GM15510 (cell line): ENCODE measurements around the gene TMIGD1.

ENCODE experiments used
- POLR2A ChIP-seq: IDR thresholded peaks from 3 replicates; pipeline ENCODE4 v1.6.1; 2011; ENCODE audit warnings: borderline replicate concordance; ENCODE audit not compliant: insufficient read length; ENCODE audit errors: extremely low read depth

Gene TMIGD1

DNA sequence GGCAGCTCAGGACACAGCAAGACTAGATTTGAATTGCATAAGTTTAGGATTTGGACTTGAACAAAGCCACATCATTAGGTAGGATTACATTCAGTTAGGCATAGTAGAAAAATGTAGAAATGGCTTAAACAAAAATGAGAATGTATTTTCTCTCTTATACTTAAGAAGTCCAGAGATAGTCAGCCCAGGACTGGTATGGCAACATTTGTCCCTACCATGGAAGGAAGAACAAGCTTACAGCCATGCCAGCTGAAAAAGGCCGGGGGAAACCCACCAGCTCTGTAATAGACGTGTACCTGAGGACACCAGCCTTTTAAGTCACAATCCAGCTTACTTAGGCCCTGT lies 11.2 kb upstream of the TMIGD1 start:
- TF ChIP-seq POLR2A: no peak

DNA sequence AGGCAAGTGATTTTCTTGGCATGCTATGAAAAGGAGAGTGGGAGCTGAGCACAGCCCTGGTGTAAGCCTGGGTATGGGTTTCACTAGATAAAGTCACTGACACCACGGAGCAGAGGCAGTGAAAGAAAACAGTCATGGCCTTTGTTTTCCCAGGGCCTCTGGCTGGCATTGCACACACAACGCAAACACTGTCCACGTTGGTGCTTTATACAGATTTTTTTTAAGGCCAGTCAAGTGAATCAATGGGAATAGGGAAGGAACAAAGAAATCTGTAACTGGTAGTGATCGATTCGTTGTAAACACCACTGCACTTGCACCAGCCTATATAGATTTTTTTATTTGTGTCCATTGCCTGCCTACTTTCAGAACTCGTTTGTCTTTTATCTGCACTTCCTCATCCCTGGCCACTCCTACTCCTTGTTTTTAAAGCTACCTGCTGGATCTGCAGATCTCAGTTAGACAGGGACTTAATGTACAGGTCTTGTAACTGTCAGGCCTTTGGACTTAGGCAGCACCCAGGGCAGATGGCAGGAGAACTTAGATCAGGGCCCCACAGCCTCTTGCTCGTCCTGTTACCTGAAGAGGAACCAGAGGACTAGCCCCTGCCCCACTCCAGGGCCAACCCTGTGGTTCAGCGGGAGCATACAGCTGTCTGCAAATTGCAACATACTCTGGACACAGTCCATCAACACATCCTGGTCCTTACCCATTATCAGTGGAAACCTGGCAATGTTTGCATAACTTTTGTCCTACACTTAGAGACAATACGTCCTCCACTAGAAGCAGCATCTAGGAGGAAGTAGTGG lies 10.6 kb upstream of the TMIGD1 start:
- no peak for TF ChIP-seq POLR2A

DNA sequence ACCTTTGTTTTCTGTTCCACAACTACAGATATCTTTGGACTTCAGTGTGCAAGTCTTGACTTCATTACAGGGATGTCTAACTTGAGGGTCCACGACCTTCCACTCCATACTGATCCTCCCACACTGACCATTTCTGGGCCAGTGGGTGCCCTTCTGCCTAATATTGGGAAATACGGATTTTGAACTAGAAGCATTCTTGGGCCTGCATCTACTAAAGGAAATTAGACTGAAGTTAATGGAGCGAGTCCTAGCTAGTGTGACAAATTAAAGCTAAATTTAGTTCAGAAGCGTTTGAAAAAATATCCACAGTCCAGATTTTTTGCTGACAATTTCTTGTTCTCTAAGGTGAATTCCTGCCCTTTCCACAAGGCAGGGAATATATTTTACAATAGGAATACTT lies 9.9 kb upstream of the TMIGD1 start:
- no peak for TF ChIP-seq POLR2A

DNA sequence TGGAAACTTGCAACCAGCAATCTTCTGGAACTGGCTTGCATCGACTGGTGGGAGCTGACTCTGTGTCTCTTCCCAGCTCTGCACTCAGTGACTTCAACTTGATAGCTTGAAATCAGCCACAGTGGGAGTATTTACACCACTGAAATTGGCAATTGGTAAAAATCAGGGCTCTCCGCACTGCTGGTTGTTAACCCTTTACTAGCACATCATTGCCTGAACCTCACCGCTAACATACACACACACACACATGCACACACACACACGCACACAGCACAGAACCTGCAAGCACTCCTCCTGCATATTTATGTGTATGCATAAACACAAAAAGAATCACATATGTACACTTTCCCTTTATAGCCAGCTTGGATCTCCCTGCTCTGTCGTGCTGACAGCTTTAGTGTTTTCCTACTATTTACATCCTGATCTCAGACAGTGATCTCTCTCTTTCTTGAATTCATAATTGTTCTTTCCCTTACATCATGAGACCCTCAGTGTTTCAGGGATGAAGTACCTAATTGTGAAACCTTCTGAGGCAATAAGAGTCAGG lies 7.9 kb upstream of the TMIGD1 start:
- TF ChIP-seq POLR2A: no peak

DNA sequence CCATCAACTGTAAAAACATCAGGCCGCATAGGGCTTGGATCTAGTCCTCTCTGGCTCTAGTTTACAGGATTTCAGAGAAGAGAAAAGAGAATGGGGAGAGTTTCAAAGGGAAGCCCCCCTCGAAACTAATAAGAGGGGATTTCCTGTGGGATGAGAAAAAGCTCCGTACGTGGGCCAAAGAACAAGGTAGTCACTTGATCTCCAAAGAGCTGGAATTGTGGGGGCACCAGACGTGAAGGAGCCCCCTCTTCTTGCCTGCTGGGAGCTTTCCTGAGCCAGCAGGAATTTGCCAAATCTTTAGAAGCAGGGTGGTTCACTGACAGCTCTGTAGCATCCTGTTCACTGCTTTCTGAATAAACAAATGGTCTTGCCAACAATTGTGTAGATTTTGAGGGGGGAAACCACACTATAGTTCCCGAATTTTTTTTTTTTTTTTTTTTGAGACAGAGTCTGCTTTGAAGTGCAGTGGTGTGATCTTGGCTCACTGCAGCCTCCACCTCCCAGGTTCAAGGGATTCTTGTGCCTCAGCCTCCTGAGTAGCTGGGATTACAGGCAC lies 7.0 kb upstream of the TMIGD1 start:
- TF ChIP-seq POLR2A: no peak

DNA sequence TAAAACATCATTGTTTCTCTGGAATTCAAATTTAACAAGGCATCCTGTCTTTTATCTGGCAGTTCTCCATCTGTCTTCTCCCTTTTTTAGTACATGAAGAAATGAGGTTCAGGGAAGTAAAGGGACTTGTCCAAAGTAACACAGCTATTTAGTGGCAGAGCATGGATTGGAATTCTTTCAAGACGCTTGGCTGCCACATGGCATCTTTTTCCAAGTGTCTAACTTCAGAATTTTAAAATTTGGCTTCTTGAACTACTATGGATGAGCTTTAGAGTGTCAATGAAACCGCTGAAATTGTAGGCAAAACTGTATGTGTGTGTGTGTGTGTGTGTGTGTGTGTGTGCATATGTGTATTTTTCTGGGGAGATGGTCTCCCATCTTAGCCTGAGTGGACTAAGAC lies 5.2 kb upstream of the TMIGD1 start:
- TF ChIP-seq POLR2A: no peak

DNA sequence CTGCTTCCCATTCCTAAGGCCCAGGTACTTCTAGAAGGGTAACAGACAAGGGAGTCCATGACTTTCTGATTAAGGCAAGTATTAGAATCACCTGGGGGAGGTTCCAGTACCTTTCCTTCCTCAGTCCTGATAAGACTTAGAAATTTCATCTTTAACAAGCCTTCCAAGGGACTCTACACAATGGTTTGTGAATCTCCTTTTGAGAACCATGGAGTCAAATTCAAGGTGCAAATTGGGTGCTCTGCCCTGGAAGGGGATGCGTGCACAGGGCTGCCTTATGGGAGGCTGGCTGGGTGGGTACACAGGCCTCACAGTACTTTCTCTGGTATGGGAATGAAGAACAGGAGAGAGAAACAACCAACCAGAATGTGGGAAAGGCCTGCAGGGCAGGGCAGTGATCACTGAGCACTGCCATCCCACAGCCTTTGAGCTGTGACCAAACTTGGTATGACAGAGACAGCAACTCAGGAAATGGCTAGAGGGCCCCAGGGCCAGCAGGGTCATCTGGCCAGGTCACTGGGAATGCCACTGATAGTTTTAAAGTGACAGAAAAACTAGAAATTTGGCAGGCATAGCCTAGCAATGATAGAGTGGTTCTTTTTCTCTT lies 3.6 kb upstream of the TMIGD1 start:
- no peak for TF ChIP-seq POLR2A

DNA sequence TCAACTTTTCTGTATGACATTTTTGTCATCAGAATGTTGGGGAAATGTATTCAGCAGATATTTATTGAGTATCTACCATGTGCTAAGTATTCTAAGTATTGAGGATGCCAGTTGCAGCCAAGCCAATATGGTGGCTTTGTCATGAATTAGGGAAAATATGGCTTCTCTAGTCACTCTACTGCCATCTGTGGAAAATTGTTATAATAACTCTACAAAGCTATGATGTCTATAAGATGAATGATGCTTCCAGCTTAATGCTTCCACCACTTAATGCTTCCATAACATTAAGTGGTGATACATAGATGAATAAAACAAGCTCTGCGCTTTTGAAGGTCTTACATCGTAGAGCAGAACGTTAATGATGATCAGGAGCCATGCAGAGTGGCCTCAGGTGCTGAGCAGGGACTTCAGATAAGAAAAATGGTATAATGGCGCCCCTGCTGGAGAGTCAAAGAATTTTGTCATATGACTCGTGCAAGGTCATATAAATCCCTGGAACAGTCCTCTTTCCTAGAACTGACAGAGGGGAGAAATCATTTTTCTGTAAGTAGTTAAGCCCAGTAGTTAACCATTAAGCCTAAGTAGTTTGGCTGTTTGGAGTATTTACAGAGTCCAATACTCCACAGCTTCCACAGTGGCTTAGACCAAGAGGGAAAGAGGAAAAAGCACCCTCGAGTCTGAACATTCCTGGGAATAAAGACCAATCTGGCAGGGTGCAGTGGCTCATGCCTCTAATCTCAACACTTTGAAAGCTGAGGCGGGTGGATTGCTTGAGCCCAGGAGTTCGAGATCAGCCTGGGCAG lies 2.7 kb upstream of the TMIGD1 start:
- no peak for TF ChIP-seq POLR2A

DNA sequence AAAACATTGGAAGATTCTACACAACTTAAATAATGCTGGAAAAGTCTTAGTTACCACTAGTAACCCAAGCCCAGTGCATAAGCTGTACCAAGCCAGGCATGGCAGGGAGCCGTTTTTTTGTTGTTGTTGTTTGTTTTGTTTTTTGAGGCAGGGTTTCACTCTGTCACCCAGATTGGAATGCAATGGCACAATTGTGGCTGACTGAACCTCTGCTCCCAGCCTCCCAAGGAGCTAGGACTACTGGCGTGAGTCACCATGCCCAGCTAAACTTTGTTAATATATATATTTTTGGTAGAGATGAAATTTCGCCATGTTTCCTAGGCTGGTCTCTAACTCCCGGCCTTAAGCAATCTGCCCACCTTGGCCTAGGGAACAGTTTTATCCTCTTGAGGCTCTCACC lies 564 bp upstream of the TMIGD1 start:
- TF ChIP-seq POLR2A: no peak

DNA sequence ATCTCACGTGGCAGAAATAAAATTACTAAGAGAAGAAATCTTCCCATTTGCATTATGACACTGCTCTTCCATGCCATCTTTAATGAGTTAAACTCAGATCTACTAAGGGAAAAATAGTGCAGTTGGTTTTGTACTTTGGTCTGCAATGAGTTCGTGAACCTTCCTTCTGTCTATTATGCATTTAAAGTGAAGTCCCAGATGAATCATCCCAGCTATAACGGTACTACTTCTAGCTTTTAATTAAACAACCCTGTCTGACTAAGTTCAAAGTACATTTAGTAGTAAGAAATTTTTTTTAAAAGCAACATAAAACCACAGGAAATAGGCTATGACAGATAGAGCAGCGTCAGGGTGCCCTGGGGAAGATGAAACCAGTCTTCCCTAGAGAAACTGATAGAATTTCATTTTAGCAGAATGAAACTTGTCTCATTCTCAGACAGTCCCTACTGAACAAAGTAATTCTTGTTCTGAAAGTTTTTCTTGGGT lies 1.8 kb downstream of the TMIGD1 start:
- TF ChIP-seq POLR2A: no peak

DNA sequence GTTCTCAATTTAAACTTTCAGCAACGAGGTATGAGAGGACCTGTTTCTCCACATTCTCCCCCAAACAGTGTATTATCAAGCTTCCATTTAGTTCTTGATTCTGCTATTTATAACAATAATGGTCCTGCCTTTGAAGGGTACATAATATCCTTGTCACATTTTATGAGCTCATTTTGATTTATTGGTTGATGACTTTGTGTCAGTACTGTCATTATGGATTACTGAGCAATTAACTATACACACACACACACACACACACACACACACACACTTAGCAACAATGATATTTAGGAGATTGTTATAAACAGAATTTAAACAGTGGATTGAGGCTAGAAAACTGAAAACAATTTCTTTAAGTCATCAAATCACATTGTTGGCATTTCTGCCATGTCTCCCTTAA lies 7.0 kb downstream of the TMIGD1 start:
- TF ChIP-seq POLR2A: no peak

DNA sequence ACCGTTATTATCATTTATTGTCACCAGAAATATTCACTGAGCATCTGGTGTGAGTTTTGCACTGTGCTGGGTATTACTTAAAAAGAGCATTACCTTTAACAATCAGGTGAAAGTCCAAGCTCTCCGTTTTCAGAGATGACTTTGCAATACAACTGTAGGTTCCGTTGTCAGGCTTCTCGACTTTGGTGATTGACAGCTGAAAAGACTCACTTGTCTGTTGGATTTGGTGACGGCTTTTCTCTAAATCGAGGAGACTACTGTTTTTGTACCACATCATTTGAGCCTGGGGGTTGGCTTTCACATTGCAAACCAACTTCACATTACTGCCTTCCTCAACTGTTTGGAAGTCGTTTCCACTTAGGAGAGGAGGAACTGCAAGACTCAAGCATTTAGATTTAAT lies 9.1 kb downstream of the TMIGD1 start:
- TF ChIP-seq POLR2A: no peak

DNA sequence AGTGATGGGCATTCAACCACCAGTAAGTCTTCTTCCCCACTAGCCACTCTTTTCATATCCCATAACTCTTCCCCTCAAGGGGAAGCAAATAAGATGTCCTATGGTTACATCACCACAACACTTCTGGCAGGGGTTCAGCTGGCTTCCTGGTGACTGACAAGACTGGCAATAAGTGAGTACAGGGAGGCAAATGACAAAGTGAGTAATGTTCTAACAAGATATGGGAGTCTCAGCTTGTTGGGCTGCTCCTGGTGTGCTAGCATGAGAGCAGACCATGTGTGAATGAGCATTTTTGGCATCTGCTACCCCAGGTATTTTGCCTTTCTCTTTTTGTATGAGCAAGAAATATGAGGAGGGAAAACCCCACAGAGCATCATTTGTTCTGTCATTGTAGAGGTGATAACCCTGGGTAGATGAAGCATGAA lies 9.9 kb downstream of the TMIGD1 start:
- TF ChIP-seq POLR2A: no peak

DNA sequence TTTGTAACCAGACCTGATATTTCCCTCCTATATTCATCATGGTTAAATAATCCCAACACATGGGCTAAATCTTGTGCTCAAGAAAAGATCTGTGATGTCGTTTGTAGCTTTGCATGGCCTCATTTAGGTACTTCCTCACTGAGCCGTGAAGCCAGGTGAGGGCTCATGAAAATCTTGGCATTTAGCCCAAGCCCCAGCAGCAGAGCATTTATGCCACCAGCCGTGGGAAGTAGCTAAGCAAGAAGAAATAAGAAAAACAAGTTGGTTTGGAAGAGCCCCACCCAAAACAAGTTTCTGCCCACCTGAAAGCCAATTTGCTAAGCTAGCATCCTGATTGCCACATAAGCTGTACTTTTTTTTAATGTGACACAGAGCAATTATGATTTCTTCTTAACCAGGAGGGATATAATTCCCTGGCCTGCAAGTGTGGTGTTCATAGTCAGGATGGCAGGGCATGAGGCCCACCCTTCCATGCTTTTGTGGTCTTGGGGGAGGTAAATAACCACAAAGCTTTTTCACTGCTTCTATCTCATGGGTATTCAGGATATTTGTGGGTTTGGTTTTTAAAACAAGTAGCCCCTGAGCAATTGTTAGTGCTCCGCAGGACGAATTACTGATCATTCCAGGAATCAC lies 10.5 kb downstream of the TMIGD1 start:
- TF ChIP-seq POLR2A: no peak
